K562 (cell line): ENCODE measurements around the gene ICAM1.

Experiments
- NBN ChIP-seq: fragments of 450-650 bp; IDR thresholded peaks from 2 replicates; pipeline ENCODE4 v1.6.1; 2016; ENCODE audit warnings: low read depth, mild to moderate bottlenecking
- NFYB ChIP-seq: IDR thresholded peaks from 2 replicates; pipeline ENCODE4 v1.6.1; 2011; ENCODE audit warnings: mild to moderate bottlenecking, moderate library complexity; ENCODE audit not compliant: insufficient read length; ENCODE audit errors: extremely low read depth

DNA sequence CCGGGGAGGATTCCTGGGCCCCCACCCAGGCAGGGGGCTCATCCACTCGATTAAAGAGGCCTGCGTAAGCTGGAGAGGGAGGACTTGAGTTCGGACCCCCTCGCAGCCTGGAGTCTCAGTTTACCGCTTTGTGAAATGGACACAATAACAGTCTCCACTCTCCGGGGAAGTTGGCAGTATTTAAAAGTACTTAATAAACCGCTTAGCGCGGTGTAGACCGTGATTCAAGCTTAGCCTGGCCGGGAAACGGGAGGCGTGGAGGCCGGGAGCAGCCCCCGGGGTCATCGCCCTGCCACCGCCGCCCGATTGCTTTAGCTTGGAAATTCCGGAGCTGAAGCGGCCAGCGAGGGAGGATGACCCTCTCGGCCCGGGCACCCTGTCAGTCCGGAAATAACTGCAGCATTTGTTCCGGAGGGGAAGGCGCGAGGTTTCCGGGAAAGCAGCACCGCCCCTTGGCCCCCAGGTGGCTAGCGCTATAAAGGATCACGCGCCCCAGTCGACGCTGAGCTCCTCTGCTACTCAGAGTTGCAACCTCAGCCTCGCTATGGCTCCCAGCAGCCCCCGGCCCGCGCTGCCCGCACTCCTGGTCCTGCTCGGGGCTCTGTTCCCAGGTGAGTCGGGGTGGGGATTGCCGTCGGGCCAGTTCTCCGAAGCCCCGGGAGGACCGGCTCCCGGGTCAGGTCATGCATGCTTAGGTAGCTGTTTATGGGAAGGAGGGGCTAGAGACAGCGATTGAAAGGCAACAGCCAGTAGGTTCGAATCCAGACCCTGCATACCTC is at the start of gene ICAM1:
- TF ChIP-seq NBN, result no peak
- no peak for TF ChIP-seq NFYB
